ENCODE results near the gene TRPV5. TPM values are rescaled to one million over a fixed set of nuclear protein-coding genes. Genes with fewer than 3 reads are reported as not detected.
A peak's percentile ranks its signal among the peaks of the same experiment; 100 is the strongest.
"Not testable (repeated sequence)": the region's sequence is repeated elsewhere in the genome, so short reads cannot be mapped to it uniquely, and the experiment has no call there.

The TRPV5 gene
- polyA plus RNA-seq (2012; ENCODE audit: insufficient read depth, insufficient read length), result not detected

DNA sequence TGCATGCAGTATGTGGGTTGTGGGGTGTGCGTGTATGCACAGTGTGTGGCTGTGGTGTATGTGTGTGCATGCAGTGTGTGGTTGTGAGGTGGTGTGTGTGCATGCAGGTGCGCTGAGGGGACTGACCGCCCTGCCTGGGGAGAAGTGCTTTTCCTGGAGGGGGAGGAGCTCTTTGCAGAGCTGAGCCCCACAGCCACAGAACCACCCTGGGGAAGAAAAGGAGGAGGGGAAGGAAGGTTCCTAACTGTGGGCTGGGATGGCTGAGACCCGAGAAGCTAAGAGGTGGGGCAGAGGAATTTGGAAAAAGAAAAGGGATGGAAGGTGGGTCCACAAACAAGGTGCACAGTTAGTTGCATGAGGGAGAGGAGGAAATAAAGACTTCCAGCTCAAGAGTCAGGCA is at the start of gene TRPV5:
TSS of gene TRPV5 (minus strand) at position 123 of the 400 bp plus-strand sequence. CDS start 287 bp downstream, outside the sequence.
- no peak within 1 kb of the TSS for H3K4me3 ChIP-seq (ENCODE audit: low read length)
- DNase-seq (ENCODE audit: low read depth, low spot score), result peak; percentile 26

DNA sequence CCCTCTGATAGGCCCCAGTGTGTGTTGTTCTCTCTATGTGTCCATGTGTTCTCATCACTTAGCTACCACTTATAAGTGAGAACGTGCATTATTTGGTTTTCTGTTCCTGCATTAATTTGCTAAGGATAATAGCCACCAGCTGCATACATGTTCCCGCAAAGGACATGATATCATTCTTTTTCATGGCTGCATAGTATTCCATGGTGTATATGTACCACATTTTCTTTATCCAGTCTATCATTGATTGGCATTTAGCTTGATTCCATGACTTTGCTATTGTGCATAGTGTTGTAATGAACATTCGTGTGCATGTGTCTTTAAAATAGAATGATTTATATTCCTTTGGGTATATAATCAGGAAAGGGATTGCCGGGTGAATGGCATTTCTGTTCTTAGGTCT is 44.9 kb upstream of the TRPV5 start:
- H3K4me3 ChIP-seq (ENCODE audit: low read length); DNase-seq (ENCODE audit: low read depth, low spot score): not testable (repeated sequence)

DNA sequence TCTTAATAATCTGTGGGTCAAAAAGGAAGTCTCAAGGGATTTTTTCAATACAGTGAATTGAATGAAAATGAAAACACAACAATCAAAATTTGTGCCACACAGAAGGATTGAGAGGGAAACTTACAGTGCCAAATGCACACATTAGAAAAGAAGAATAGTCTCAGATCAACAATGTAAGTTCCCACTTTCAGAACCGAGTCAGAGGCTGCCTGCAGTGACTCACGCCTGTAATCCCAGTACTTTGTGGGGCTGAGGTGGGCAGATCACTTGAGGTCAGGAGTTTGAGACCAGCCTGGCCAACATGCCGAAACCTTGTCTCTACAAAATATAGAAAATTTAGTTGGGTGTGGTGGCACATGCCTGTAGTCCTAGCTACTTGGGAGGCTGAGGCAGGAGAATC is 41.1 kb upstream of the TRPV5 start:
- no peak for DNase-seq (ENCODE audit: low read depth, low spot score)
- no peak overlapping the region for H3K4me3 ChIP-seq (ENCODE audit: low read length)

DNA sequence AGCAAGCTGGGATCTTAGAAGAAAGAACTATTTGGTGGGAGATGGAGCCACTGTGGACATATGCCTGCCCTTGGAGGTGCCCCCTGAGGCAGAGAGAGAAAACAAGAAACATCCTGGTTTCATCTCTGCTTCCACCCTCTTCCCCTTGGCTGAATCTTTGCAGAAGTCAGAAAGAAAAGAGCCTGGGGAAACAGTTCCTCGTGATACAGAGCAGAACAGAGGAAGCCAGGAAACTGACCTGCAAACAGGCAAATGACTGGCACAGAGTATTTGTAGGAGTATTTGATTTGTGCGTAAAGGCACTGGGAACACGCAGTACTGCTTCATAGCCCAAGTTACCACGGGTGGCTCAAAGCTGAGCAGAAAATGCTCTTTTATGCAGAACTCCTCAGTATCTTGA is 35.6 kb upstream of the TRPV5 start:
- DNase-seq (ENCODE audit: low read depth, low spot score), result no peak
- H3K4me3 ChIP-seq (ENCODE audit: low read length), result no peak overlapping the region

DNA sequence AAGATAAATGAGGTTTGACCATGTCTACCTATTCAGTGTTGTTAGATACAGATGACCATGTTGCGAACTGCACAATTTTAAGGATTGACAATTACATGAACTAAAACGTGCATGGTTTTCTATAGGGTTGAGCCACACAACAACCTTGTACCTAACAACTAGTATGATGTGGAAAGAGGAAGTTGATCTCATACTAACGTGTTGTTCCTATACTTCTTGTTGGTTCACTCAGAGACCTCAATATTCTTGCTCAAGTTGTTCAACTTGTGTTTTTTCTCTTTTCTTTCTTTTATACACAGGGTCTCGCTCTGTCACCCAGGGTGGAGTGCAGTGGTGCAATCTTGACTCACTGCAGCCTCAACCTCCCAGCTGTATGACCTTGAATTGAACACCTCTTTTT is 34.7 kb upstream of the TRPV5 start:
- DNase-seq (ENCODE audit: low read depth, low spot score), result no peak
- H3K4me3 ChIP-seq (ENCODE audit: low read length), result no peak overlapping the region

DNA sequence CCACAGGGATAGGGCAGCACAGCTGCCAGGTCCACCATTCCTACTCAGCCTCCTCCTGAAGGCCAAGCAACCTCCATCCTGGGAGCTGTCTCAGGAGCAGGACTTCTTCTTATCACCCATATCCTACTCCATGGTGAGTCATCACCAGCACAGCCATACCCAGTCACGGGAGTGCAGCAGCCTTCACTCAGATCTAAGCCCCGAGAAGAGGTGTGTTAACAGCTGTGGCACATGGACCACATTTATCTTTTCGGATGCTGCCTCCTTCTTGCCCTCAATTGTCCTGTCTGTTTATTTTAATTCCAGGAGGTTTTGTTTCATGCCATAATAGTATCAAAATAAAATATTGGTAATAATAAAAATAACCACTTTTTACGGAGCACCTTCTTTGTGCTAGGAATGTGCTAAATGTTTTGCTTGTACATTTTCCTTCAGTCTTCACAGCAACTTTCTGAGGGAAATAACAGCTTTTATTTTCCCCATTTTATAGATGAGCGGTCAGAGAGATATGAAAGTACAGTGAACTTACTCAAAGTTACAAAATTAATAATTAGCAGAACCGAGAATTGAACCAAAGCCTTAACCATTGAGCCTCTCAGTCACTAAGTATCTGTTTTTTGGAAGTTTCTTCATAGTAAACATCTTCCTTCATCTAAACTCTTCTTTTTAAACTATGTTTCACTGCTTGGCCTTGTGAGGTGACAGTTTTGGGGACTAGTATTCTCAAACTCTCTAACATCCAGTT is 31.1 kb upstream of the TRPV5 start:
- no peak overlapping the region for H3K4me3 ChIP-seq (ENCODE audit: low read length)
- DNase-seq (ENCODE audit: low read depth, low spot score), result no peak

DNA sequence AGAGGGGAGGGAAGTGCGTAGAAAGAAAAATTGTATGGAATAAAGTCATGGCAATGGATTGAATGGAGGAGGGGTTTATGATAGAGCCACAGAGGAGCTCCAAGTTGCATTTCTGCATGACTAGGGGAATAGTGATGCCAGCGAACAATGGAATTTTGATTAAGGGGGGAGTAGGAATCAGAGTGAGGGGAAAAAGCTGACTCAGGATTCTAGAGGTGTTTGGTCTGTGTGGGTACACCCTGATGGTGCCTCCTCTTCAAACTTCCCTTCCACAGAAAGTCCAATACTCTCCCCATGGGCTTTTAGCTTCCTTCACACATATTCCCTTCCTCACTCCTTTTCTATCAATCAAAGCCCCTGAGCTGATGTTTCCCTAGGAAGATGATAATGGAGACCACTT is 30.4 kb upstream of the TRPV5 start:
- no peak for DNase-seq (ENCODE audit: low read depth, low spot score)
- no peak overlapping the region for H3K4me3 ChIP-seq (ENCODE audit: low read length)

DNA sequence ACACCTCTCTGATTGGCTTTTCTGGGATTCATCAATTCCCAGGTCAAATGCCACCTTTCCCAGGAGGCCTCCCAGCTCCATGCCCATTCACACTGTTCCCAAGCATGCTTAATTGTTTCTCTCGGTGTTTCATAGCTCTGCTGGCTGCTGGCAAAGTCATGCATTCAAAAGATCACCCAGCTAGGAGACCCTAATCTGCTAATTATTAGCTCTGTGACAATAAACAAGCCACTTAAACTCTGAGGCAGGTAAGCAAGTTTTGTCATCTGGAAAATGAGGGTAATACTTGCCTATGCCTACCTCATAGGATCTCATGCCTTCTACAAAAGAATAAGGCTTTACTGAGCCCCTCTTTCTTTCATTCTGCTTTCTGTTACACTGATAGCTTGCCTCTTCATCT is 29.4 kb upstream of the TRPV5 start:
- no peak overlapping the region for H3K4me3 ChIP-seq (ENCODE audit: low read length)
- DNase-seq (ENCODE audit: low read depth, low spot score), result no peak

DNA sequence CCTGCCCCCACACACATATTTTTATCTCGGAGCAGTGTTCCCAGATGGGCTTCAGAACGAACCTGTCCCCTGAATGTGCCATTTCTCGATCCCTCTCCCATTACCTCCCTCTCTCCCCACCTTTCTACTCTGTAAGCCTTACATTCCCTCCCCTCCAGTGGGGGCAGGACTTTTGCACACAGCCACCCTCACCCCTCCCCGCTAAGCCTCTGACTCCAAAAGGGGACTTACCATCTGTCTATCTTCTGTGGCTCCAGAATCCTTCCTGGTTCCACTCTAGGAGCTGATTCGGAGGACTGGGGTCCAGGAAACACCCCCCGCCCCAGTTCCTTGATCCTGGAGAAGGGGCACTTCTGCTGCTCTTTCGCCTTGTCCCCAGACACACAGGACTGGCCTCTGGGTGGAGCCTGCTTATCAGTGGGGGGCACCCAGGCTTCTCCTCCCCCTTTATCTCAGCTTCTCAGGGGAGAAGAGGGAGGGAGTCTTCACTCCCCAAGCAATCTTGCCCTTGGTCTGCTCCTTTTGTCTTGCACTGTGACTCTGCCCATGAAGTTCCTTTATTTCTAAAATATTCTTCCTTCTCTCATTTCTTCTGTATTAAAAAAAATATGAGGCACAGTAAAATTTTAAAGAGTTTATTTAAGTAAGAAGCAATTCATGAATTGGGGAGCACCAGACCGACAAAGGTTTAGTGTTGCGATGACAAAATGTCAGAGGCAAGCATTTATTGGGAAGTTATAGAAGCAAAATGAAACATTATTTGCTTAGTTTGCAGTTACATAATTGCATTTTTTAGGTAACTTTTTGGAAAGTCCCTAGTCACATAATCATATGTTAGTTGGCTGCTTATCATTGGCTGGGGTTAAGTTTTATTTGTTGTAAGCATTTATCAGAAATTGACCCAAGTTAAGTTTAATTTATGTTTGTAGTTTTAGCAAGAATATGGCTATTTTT is 28.7 kb upstream of the TRPV5 start, which contains the start of gene KEL:
TSS of gene KEL (minus strand) at position 391 of the 954 bp plus-strand sequence. CDS start at position 234, 157 bp downstream.
- DNase-seq (ENCODE audit: low read depth, low spot score), result no peak
- no peak within 1 kb of the TSS for H3K4me3 ChIP-seq (ENCODE audit: low read length)

DNA sequence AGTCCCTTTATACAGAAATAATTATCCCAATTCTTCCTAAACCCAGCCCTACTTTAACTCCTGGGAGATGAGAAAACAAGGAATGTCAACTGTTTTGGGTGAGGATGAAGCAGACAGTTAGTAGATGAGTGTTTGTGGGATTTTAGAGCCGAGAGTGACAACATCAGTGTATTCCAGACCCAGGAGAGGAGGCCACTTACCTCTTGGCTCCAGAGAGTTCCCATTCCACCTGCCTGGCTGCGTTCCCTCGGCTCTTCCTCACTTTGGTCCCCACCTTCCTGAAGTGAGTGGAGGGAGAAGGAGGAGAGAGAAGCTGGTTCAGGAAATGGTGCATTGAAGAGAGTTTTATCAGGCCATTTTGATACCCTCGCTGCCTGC is 28.0 kb upstream of the TRPV5 start:
- no peak for DNase-seq (ENCODE audit: low read depth, low spot score)
- H3K4me3 ChIP-seq (ENCODE audit: low read length), result no peak overlapping the region

DNA sequence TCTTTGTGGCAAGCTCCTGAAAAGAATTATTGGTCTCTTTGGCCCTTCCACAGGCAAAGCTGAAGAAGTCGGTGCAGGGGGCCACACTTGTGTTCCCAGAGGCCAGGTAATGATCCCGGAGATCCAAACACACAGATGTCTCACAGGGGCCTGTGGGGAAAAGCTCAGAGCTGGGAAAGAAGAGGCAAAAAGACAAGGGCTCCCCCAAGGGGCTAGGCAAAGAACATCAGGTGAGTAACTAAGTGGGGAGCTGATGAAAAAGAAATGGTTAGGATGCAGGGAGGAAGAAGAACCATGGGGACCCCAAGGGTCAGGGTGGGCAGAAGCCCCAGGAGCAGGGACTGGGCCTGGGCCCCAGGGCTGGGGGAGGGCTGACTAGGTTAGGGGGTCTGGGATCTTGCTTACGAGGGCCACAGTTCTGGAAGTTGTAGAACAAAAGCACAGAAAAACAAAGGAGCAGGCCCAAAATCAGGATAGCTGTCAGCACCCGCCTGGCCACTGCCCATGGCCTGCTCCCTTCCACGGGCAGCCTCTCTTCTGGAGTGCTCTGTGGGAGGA is 27.5 kb upstream of the TRPV5 start:
- DNase-seq (ENCODE audit: low read depth, low spot score), result no peak
- no peak overlapping the region for H3K4me3 ChIP-seq (ENCODE audit: low read length)

DNA sequence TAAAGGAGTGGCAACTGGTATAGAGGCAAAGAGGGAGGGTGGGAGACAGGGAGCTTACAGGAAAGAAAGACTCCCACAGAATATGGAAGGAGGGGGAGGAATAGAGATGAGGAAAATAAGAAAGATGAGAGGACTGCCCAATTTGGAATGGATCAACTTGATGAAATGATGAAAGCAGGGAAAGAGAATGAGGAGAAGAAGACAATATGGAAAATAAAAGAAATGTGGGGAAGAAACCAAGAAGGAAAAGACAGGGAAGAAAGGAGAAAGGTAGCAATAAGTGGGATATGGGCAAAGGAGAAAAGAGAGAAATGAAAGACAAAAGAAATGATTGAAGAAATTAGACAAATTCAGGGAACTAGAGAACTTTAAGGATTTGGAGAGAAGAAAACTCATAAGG is 25.7 kb upstream of the TRPV5 start:
- no peak overlapping the region for H3K4me3 ChIP-seq (ENCODE audit: low read length)
- no peak for DNase-seq (ENCODE audit: low read depth, low spot score)

DNA sequence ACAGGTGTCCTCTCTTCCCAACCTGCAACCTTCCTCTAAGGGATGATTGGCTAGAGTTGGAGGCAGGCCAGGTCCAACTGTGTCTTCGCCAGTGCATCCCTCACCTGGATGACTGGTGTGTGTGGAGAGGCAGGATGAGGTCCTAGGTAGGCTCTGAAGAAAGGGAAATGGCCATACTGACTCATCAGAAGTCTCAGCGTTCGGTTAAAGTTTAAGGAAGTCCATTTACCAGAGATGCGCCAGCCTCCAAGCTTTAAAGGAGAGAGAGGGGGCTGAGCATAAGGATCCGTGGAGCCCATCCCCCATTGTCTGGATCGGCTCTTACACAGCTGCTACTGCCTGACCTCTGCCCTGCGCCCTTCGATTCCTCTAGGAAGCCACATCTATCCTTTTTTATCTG is 24.2 kb upstream of the TRPV5 start:
- H3K4me3 ChIP-seq (ENCODE audit: low read length), result no peak overlapping the region
- no peak for DNase-seq (ENCODE audit: low read depth, low spot score)

DNA sequence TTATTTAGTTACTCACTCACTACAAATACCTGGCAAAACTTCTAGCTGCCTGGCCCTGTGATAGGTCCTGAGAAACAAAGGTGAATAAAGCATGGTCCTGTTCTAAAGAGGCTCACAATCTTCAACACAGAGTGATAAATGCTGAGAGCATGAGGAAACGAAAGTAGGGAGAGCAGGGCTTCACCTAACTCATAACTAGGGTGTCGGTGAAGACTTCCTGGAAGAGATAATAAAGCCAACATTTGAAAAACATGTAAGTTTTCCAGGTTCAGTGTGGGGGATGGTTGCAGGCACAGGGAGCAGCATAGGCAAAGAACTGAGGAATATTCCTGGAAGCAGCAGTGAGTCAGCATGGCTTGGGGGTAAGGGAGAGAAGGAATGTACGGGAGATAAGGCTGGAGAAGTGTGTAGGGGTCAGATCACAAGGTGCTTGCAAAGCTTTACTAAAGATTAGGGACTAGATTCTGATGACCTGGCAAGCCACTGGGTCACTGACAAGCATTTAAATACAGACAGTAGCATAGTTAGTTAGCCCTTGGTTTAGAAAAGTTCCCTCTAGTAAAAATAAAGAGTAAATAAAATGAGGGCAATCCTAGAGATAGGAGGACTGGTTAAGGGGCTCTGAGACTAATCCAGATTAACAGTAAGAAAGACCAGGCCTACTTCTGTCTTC is 23.5 kb upstream of the TRPV5 start:
- no peak overlapping the region for H3K4me3 ChIP-seq (ENCODE audit: low read length)
- no peak for DNase-seq (ENCODE audit: low read depth, low spot score)

DNA sequence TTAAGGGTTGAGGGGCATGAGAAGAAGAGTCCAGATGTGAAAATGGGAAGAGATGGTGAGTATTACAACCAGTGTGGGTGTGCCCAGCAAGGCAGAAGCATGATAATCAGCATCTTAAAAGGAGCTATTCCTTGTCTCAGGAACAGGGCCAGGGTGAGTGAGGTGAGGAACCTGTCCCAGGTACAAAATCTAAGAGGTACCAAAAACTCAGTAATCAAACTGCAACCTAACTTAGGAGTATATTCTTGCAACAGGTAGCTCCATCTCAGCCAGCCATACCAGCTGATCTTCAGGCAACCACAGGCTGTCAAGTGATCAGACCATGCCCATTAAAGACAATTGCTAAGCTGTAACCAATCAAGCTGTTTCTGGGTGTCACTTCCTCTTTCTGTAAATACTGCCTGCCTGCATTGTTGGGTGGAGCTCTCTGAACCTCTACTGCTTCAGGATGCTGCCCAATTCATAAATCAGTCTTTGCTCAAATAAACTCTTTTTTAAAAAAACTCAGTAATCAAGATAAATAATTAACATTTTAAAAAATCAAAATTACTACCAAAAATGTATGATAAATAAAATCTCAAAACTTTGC is 21.2 kb upstream of the TRPV5 start:
- DNase-seq (ENCODE audit: low read depth, low spot score), result no peak

DNA sequence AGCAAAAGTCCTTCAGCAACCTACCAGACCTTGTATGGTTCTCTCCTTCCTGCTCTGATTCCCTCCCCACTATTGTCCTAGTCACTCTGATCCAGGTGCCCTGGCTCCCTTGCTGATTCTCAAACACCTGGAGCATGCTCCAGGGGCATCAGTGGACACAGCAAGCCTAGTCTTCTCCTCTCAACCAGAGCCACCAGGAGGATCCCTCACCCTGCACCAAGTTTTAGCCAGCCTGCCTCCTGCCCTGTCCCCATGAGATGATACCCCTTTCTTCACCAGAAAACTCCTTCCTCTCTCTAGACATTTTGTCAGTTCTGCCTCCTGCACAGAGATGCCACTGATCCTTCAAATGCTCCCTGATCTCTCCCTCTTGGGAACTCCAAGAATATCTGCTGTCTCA is 16.7 kb upstream of the TRPV5 start:
- DNase-seq (ENCODE audit: low read depth, low spot score), result no peak
- no peak overlapping the region for H3K4me3 ChIP-seq (ENCODE audit: low read length)

More for the DNA sequence above, 21.2 kb upstream of the TRPV5 start:
- H3K4me3 ChIP-seq (ENCODE audit: low read length), result no peak overlapping the region

DNA sequence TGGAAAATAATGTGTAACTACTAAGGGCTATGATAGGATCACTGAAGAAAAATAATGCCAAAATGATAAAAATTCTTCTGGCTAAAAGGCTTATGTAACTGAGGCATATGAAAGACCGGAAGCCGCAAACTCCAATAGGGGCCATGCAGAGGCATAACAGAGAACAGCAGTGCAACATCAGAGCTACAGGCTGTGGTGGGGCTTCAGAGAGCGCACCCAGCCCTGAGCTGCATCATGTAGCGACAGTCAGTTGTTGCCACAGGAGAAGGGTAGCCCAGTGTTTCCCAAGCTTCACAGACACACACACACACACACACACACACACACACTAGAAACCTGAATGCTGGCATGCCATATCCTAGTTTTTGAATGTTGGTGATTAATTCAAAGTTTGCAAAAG is 15.1 kb upstream of the TRPV5 start:
- DNase-seq (ENCODE audit: low read depth, low spot score), result peak; percentile 76

DNA sequence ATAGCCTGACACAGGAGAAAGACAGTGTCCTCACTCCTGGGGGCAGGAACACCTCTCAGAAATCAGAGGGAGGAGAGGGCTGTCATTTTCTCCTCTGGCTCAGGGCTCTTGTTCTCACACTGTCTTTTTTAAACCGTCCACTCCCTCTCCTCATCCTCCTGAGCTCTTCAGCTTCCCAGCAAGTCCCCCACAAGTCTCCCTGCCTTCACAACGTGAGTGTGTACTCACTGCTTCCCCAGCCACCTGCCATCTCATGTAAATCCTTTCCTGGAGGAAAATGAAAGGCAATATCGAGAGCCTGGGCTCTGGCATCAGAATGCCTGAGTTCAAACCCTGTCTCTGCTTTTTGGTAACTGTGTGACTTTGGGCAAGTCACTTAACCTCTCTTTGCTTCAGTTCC is 11.5 kb upstream of the TRPV5 start:
- H3K4me3 ChIP-seq (ENCODE audit: low read length), result no peak overlapping the region
- DNase-seq (ENCODE audit: low read depth, low spot score), result no peak

More for the DNA sequence above, 15.1 kb upstream of the TRPV5 start:
- no peak overlapping the region for H3K4me3 ChIP-seq (ENCODE audit: low read length)

DNA sequence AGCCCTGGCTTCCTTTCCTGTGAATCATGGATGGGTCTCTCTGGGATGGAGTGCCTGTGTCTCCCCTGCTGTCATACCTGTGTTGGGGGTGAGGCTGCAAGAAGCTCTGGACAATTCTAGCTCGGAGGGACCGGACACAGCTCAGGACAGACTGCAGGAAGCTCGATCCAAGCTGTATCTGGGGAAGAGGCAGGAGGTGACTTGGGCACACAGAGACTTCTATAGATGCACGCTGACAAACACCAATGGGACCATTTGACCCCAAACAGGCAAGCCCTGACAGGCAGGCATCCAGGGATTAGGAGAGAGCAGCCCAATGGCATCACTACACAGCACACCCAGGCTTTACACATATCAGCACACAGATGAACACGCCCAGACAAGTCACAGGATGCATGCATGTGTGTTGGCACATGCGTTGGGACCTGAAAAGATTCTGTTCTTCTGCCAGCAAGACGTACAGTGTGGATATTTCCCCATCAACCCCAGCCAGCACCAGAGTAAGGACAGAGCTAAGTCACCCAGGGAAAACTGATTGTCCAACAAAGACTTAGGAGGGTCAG is 10.2 kb upstream of the TRPV5 start:
- no peak overlapping the region for H3K4me3 ChIP-seq (ENCODE audit: low read length)
- DNase-seq (ENCODE audit: low read depth, low spot score), result no peak
